Measurements from ENCODE around the gene LDB1.

Gene LDB1

DNA sequence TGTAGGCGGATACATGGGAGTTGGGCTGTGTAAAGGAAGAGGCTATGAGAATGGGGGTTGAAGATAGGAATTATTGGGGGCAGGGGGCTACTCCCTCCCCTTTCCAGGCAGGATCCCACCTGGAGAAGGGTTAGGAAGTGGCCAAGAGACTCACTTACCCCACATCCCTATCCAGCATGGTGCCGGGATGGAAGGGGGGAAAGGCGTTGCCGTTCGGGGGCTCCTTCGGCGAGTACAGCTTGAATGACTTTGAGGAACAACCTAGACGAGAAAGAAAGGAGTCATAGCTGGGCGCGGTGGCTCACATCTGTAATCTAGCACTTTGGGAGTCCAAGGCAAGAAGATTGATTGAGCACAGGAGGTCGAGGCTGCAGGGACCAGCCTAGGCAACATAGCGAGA lies 8.9 kb downstream of the LDB1 start:
- no peak for DNase-seq

DNA sequence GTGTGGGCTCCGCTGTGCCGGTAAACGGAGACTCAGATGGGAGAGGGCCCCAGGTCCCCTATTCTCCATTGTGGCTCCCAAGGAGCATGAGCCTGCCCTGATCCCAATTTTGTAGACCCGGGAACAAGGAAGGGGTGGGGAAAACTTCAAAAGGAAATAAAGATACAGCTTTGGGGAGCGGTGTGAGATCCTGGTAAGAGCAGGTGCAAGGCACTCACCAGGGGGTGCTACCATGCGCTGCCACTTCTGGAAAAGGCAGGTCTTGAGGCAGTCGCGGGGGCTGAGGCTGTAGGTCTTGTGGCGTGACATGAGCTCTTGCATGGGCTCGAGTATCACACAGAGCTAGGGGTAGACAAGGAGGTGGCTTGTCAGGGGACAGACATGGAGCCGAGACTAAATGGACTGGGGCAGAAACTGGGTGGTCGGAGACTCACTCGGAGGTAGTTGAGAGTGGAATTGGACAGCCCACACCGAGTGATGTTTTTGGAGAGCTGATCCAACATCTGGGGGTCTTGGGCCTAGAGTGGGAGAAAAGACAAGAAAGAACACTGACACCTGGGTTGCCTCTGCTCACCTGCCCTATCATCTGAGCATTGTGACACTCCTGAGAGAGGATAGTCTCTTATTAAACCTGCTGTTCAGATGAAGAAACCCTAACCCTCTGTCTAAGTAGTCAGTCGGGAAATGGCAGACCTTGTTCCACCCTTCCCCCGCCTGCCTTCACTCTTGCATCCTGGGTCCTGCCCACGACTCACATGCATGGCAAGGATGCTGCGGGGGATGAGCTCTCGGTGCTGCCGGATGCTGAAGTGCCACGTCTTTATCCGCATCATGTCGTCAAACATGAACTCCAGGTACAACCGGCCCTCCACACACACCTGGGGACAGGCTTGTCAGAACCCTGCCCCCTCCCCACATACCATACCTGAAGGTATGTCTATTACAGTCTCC lies 10.7 kb downstream of the LDB1 start:
- DNase-seq = no peak

DNA sequence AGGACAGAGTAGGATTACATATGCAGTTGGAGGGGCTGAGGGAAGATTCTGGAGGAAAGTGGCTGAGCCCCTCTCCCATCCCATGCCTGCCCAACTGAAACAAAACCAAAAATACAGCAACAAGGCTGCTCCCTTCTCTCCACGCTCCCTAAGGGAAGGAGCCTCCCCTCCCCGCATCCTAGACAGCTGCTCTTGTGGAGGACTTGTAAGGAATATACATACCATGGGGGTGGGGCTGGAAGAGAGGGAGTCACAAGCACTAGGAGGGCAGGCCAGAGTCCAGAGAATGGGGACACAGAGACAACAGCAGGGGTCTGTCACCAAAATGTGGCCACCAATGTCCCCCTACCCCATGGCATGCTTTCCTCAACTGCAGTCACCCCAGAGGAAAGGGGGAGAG lies 13.2 kb downstream of the LDB1 start:
- DNase-seq = no peak

DNA sequence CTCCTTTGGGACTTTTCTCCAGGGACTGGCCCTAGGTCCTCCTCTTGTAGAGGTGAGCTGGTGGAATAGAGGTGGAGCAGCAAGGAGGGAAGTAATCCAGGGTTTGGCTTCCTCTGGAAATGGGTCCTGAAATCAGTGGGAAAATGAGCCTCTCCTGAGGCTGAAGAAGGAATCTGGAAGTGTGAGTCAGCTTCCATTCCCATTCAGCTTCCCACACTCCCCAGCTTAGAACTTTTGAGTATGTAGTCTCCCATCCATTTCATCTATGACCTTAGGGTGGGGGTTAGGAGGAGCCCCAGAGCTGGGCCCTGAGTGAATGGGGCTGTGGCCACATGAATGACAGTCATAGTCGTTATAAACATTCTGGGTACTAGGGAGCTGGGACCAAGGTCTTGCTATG lies 17.7 kb downstream of the LDB1 start:
- DNase-seq = no peak

DNA sequence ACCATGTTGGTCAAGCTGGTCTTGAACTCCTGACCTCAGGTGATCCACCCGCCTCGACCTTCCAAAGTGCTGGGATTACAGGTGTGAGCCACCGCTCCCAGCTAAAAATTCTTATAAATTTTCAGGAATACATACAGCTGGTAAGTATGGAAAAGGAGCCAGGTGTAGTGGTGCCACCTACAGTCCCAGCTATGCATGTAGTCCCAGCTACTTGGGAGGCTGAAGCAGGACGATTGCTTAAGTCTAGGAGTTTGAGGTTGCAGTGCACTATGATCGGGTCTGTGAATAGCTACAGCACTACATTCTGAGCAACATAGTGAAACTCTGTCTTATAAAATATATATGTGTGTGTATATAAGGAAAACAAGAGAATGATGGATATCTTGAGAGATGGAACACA lies 19.0 kb downstream of the LDB1 start:
- no peak for DNase-seq

DNA sequence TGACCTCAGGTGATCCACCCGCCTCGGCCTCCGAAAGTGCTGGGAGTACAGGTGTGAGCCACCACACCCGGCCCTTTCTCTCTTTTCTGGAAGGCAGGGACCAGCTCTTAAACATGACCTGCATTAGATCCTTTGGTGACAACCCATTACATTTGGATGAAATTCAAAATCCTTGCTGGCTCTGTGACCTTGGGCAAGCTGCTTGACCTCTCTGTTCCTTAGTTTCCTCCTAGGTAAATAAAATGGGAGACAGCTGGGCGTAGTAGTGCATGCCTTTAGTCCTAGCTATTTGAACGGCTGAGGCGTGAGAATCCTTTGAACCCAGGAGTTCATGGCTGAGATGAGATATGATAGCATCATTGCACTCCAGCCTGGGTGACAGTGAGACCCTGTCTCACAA lies 23.7 kb downstream of the LDB1 start:
- DNase-seq = no peak

DNA sequence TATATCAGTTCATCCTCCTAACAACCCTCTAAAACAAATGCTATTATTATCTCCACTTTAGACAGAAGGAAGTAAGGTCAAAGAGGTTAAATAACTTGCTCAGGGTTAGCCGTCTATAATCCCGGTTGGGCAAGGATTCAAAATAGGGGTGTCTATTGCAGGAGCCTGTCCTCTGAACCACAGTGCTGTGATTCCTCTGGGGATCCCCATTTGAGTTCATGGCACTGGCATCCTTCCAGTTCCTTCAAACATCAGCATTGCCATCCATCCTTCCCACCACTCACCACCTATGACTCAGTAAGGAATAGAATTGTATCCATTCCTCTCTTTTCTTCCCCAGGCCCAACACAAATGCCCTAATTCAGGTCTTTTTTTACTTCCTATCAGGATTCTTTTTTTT lies 29.4 kb downstream of the LDB1 start:
- no peak for DNase-seq

DNA sequence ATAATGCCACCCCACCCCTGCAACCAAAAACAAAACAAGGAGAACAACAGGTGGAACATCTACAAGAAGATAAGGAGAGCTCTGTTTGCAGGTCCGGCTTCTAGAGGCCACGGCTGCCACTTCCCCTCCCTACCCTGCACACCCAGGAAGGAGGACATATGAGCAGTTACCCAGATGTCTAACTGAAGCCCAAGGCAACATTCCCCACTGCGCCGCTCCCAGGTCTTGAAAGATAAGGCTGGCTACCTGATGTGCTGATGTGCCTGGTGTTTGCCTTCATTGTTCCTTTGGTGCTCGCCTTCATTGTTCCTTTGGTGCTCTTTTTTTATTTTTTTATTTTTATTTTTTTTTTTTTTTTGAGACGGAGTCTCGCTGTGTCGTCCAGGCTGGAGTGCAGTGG lies 34.0 kb downstream of the LDB1 start:
- DNase-seq = no peak

DNA sequence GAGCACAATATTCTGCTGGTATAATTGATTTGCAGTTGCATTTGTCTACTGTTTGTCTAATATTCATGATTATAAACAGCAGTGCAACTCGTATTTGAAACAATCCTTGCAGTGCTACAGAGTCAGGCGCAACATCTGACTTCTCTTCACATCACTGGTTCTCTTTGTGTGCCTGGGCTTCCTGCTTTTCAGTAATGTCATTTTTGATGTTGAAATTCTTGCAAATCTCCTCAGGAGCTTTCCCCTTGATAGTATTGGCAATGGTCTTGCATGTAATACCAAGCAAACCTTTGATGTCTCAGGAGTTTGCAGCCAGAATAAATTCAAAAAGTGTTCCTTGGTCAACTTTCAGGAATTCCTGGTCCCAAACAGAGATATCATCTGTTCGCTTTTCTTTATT lies 34.8 kb downstream of the LDB1 start:
- no peak for DNase-seq

DNA sequence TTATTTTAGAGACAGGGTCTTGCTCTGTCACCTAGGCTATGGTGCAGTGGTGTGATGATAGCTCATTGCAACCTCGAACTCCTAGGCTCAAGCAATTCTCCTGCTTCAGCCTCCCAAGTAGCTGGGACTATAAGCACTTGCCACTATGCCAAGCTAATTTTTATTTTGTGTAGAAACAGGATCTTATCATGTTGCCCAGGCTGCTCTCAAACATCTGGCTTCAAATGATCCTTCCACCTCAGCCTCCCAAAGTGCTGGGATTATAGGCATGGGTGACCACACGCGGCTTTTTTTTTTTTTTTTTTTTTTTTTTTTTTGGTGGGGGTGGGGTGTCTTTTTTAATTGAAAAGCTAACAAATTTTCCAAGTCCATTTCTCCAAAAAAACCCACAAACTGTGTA lies 36.6 kb downstream of the LDB1 start:
- no peak for DNase-seq

DNA sequence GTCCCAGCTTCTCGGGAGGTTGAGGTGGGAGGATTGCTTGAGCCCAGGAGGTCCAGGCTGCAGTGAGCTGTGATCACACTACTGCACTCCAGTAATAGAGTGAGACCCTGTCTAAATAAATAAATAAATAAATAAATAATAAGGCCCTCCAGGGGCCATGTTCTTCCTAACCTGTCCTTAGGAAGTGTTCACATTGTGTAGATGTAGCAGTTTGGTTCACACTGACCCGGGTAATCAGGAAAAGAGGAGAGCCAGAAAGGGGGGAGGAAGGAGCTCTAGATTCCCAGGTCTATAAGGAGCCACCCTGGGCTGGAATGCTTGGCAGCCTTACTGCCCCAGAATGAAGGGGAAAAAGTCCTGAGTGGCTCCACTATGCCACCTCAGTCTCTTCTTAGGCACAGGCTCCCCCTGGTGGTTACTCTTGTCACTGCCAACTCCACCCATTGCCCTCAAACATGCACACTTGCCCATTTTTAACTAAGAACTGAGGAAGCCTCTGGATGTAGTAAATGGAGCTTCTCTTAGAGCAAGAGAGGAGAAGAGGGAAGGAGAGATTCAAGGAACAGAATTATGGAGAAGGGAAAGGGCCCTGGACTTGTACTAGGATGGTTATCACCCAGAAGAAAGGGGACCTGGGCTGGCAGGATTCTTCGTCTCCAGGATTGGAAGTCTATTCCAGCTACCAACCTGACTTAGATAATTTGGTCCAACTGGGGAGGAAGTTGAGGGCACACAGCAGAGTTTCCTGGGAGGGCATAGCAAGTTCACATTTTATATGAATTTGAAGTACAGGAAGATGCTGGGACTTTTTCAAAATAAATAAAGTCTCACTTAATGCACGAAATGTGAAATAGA lies 47.3 kb downstream of the LDB1 start:
- peak; percentile 50 for DNase-seq

DNA sequence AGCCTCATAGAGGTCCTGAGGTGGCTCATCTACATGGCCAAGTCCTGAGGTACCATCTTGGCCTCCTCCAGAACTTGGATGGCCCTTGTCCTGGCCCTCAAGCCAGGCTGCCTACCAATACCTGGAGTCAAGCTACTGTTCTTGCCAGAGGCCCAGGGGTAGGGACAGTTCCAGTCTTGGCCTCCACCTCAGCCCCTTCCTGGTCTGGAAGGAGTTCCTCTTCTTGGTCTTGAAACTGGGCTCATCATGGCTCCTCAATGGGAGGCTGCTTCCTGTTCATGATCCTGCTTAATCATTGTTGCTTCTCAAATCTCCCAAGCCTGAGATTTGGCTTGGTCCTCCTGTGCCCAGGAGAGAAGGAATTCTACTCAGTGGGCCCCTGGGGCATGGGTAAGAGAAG lies 51.1 kb downstream of the LDB1 start:
- no peak for DNase-seq

DNA sequence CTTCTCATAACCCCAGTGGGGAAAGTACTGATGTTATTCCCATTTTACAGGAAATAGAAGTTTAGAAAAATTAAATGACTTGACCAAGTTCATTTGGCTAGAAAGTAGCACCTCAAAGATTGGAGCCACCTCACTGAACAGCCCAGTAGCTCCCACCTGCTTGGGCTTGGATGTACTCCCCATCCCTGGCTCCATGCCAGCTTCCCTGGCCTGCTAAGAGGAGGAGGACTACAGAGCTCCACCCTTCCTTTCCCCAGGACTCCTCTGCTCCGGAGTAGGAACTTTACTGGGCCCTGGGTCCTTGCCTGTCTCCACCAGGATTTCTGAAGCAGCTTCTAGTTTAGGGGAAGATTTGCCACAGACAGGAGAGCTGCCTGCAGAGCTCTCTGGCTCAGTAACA lies 52.0 kb downstream of the LDB1 start:
- DNase-seq = no peak

DNA sequence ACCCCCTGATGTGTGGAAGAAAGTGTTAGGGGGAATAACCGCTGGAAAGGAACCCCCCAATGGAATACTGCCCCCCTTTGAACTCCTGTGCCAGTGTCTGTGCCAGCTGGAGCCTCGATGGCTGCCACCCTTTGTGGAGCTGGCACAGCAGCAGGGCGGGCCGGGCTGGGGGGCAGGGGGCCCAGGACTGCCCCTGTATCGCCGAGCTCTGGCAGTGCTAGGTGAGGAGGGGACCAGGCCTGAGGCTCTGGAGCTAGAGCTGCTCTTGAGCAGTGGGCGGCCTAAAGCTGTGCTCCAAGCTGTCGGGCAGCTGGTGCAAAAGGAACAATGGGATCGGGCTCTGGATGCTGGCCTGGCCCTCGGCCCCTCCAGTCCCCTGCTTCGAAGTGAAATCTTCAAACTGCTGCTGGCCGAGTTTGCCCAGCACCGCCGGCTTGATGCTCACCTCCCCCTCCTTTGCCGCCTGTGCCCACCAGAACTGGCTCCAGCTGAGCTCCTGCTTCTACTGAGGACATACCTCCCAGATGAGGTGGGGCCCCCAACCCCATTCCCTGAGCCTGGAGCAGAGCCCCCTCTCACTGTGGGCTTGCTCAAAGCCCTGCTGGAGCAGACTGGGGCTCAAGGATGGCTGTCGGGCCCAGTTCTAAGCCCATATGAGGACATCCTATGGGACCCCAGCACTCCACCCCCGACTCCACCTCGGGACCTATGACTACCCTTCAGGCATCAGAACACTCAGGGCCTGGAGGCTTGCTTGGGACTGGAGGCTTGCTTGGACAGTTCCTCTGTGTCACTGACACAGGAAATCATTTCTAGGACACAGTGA lies 52.9 kb downstream of the LDB1 start:
- no peak for DNase-seq

DNA sequence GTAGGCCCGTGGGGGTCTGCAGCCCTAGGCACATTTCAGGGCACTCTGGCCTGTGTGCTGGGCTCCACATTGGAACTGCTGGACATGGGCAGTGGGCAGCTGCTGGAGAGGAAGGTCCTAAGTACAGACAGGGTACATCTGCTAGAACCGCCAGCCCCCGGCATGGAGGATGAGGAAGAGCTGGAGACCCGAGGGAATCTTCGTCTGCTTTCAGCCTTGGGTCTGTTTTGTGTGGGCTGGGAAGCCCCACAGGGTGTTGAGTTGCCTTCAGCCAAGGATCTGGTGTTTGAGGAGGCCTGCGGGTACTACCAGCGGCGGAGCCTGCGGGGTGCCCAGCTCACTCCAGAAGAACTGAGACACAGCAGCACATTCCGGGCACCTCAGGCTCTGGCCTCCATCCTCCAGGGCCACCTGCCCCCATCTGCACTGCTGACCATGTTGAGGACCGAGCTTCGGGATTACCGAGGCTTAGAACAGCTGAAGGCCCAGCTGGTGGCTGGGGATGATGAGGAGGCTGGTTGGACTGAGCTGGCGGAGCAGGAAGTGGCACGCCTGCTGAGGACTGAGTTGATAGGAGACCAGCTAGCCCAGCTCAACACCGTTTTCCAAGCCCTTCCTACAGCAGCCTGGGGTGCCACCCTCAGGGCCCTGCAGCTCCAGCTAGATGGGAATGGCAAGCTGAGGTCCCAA lies 53.6 kb downstream of the LDB1 start:
- no peak for DNase-seq

DNA sequence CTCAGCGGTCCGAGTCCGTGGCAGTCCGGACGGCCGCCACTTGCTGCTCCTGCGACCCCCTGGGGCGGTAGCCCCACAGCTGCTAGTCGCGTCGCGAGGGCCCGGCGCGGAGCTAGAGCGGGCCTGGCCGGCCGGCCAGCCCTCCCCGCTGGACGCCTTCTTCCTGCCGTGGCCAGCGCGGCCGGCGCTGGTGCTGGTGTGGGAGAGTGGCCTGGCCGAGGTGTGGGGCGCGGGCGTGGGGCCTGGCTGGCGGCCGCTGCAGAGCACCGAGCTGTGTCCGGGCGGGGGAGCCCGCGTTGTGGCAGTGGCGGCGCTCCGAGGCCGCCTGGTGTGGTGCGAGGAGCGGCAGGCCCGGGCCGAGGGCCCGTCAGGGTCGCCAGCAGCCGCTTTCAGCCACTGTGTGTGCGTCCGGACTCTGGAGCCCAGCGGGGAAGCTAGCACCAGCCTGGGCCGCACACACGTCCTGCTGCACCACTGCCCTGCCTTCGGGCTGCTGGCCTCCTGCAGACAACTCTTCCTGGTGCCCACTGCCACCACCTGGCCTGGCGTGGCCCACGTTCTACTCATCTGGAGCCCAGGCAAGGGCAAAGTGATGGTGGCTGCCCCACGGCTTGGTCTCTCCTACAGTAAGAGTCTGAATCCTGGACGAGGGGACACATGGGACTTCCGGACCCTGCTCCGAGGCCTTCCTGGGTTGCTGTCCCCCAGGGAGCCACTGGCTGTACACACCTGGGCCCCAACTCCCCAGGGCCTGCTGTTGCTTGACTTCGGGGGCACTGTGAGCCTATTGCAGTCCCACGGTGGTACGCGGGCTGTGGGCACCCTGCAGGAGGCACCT lies 54.4 kb downstream of the LDB1 start:
- DNase-seq = no peak

DNA sequence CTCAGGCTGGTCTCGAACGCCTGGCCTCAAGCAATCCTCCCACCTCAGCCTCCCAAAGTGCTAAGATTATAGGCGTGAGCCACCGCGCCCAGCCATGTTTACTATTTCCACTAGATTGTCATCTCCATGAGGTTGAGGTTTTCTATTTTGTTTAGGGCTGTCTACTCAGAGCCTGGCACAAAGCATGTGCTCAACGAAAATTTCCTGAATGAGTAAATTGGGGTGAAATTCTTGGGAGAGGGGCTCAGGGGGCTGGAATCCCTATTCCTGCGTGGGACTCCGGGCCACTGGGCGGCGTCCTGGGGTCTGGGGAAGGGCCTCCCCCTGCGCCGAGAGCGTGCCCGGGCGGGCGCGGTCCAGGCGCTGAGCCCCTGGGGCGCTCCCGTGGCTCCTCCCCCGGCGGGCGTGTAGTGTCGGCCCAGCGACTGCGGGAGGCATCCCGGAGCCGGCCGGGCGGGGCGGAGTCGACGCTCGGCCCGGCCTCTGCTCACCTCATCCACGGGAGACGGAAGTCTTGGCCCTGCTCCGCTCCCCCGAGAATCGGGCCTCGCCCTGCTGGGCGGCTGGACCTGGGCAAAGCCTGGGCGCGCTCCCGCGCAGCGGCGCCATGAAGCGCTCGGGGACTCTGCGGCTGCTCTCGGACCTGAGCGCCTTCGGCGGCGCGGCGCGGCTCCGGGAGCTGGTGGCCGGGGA lies 55.2 kb downstream of the LDB1 start, which contains the start of gene HPS6:
TSS of gene HPS6 (plus strand) at position 482 of the 693 bp plus-strand sequence. CDS start at position 608, 126 bp downstream.
- DNase-seq = peak; percentile 46

DNA sequence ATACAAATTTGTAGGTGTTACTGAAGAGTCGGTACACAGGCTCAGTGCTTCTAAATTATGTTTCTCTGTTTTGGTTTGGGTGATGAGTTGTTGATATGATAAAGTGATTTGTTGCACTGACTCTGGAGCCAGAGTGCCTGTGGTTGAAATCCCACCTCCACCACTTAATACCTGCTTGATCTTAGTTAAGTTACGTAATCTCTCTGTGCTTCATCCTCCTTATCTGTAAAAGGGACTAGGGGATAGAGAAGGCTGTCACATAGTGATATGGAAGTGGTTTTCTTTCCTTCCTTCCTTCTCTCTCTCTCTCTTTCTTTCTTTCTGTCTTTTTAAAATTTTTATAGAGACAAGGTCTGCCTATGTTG lies 55.7 kb downstream of the LDB1 start:
- DNase-seq = no peak

DNA sequence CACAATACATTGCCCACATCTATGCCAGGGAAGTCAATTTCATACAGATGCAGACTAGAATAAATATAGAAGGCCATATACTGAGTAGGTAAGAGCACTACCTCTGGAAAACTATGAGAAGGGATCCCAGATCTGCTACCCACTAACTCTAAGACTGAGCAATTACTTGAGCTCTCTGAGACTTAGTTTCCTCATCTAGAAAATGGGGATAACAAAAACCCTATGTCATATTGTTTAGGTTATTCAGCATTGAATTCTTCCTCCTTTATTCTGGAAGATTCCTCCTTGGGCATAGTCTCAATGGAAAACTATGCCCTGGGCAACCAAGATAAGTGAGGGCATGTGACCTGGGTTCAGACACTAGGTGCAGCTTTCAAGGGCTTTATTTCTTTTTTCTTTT lies 60.2 kb downstream of the LDB1 start:
- no peak for DNase-seq
